ENCODE results near the gene NFAM1.

- TF ChIP-seq CTCF (IDR thresholded peaks at IDR 0.05; ENCODE audit: insufficient read depth, low read length, poor library complexity, severe bottlenecking) (no peak), EZH2phosphoT487 (conservative IDR thresholded peaks at IDR 0.05; ENCODE audit: low read length) (no peak)
These were observed 6.9 kb upstream of the NFAM1 start for GRCh38 chr22:42439021-42439567.
